LNCAP (cell line): ENCODE results near the gene EPHA3.

ENCODE experiments used
- TF ChIP-seq, protein P1 (sequence below): fragments of 450-650 bp; IDR thresholded peaks from 2 replicates; pipeline ENCODE4 v1.5.1; 2017; ENCODE audit warnings: mild to moderate bottlenecking

EPHA3 gene

DNA sequence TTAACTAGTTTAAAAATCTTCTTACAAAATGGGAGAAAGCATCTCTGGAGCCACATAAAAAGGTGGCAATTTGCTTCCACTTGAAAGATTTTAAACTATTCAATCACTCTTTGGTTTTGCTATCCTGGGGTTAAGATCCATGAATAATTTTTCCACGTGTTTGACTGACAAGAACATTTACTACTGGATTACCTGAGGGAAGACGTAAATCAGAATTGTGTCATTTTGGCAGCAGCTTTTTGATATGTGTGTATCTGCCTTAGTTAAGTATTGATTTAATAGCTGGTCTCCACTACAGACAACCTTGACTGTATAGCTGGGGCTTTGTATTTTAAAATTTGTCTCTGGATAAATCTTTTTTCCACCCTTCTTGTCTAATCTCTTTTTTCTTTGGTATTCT is 228.3 kb downstream of the EPHA3 start:
- TF ChIP-seq, protein P1, sequence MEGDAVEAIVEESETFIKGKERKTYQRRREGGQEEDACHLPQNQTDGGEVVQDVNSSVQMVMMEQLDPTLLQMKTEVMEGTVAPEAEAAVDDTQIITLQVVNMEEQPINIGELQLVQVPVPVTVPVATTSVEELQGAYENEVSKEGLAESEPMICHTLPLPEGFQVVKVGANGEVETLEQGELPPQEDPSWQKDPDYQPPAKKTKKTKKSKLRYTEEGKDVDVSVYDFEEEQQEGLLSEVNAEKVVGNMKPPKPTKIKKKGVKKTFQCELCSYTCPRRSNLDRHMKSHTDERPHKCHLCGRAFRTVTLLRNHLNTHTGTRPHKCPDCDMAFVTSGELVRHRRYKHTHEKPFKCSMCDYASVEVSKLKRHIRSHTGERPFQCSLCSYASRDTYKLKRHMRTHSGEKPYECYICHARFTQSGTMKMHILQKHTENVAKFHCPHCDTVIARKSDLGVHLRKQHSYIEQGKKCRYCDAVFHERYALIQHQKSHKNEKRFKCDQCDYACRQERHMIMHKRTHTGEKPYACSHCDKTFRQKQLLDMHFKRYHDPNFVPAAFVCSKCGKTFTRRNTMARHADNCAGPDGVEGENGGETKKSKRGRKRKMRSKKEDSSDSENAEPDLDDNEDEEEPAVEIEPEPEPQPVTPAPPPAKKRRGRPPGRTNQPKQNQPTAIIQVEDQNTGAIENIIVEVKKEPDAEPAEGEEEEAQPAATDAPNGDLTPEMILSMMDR = no peak

DNA sequence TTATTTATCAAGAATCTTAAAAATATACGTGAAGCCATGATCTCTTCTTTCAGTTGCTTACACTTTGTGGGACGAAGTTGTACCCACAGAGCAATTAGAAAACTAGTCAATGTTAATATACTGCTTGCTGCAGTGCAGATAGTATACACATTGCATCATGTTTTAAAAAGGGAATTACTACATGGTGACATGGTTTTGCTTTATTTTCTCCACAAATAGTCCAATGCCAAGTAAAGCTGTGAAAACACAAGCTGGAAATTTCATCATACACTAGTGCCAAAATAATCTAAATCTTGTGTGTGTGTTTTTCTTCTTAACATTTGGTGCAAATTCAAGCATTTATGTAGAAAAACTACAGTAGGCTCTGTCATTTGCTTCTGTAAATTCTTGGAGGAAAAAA is 233.0 kb downstream of the EPHA3 start:
- TF ChIP-seq, protein P1 = no peak

DNA sequence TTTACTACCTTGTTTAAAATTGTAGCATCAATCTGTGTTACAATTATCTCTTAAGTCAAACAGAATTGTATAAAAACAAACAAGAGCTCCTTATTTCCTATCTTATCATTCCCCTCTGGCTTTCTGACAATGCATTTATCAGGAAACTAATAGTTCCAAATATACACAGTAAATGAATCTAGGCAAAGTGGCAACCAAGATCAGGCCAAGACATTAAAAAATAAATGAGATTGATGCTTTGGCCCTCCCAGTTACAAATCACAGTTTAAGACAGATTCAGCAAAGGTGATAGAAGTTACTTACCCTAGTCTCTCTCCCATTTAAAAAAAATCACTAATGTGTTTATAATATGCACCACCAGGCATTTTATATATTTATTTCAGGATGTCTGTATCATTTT is 236.7 kb downstream of the EPHA3 start:
- TF ChIP-seq, protein P1 = no peak

DNA sequence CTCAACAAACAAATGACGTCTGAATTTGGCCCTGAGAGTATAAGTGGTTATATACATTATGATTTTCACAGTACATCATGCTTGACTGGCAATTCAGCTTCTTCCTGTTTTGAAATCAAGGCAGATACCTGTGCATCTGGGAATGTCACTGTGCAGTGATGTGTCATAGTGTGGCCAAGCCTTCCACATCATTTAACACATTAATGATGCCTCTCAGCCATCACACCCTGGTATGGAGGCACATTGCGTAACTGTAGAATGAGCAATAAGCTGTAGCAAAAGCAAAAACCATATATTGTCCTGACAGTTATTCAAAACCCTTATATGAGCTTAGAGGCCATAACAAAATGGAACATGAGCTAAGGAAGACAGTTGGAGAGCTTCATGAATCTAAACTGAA is 246.0 kb downstream of the EPHA3 start:
- TF ChIP-seq, protein P1 = no peak

DNA sequence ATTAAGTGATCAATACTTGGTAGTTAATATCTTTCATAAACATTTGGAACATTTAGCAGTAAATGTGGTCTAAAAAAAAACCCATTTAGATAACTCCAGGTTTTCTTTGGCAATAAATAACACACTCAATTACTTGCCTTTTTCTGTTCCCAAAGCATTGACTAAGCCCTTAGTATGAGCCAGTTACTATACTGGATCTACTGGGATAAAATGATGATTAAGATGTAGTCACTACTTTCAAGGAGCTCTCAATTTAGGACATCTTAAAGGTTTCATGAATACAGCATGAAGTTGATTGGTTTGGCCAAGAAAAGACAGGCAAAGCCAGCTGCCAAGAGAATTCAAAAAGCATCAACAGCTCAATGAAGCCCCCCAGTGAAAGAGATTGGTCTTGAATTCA is 250.9 kb downstream of the EPHA3 start:
- TF ChIP-seq, protein P1 = no peak

DNA sequence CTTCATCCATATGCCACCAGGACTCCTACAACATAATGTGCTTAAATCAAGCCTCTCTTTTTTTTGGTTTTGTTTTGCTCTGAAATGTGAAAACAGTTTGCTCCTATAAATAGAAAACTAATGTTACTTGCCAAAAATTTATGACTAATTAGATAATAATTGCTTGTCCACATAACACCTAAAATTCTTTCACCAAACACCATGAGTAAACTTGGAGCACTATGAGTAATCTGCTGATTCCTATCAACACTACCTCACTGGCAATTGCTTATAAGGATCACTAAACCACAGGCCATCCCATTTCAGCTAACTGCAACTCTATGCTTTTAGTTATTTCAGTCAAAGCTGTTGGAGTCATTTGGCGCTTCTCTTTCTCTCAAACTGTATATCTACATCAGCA is 252.7 kb downstream of the EPHA3 start:
- TF ChIP-seq, protein P1 = no peak

DNA sequence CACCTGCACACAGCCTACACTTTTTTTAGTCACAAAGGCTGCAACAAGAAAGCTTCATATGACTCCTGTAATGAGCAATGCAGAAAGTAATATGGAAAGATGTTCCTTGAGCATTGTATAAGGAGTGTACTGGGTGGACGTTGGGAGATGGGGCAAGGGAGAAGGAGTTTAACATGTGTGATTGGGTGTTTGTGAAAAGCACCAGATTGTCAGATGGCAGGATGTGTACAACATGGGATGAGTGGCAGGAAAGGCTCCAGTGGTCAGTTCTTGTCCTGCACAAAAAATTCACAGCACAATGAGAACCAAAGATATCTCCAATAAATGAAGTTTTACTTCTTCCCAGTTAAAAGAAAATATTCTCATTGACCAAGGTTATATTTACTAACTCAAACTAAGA is 255.1 kb downstream of the EPHA3 start:
- TF ChIP-seq, protein P1 = no peak

DNA sequence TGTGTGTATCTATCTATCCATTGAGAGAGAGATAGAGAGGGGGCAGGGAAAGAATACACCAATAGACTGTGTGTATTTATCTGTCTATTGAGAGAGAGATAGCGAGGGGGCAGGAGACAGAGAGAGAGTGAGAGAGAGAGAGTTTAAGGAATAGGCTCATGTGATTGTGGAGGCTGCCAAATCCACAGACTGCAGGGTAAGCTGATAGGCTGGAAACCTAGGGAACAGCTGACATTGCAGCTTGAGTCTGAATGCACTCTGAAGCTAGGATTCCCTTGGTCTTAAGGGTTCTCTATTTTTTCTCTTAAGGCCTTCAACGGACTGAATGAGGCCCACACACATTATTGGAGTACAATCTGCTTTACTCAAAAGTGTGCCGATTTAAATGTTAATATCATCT is 255.8 kb downstream of the EPHA3 start:
- TF ChIP-seq, protein P1 = no peak
